ENCODE data around the gene GMPR2. TPM values are rescaled to one million over a fixed set of nuclear protein-coding genes. Genes with fewer than 3 reads are reported as not detected.

GMPR2 gene
- total and polyA plus RNA-seq, 2 of the 13 experiments (the other 11 are each of a cell fraction or from before 2014, with no cell fraction given), result 210 to 273 TPM

GRCh38 chr14:24219080-24219479, 13.6 kb upstream of the GMPR2 start (continued):
- TF ChIP-seq, protein P1, sequence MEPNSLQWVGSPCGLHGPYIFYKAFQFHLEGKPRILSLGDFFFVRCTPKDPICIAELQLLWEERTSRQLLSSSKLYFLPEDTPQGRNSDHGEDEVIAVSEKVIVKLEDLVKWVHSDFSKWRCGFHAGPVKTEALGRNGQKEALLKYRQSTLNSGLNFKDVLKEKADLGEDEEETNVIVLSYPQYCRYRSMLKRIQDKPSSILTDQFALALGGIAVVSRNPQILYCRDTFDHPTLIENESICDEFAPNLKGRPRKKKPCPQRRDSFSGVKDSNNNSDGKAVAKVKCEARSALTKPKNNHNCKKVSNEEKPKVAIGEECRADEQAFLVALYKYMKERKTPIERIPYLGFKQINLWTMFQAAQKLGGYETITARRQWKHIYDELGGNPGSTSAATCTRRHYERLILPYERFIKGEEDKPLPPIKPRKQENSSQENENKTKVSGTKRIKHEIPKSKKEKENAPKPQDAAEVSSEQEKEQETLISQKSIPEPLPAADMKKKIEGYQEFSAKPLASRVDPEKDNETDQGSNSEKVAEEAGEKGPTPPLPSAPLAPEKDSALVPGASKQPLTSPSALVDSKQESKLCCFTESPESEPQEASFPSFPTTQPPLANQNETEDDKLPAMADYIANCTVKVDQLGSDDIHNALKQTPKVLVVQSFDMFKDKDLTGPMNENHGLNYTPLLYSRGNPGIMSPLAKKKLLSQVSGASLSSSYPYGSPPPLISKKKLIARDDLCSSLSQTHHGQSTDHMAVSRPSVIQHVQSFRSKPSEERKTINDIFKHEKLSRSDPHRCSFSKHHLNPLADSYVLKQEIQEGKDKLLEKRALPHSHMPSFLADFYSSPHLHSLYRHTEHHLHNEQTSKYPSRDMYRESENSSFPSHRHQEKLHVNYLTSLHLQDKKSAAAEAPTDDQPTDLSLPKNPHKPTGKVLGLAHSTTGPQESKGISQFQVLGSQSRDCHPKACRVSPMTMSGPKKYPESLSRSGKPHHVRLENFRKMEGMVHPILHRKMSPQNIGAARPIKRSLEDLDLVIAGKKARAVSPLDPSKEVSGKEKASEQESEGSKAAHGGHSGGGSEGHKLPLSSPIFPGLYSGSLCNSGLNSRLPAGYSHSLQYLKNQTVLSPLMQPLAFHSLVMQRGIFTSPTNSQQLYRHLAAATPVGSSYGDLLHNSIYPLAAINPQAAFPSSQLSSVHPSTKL (CRISPR knock-in tag; IDR thresholded peaks at IDR 0.05), result no peak
- TF ChIP-seq FIP1L1 (IDR thresholded peaks at IDR 0.05; ENCODE audit: borderline replicate concordance, insufficient read depth, low read depth, low read length) (no peak), ZNF564 (CRISPR knock-in tag; IDR thresholded peaks at IDR 0.05) (no peak), SKI (IDR thresholded peaks at IDR 0.05; ENCODE audit: partially characterized antibody) (no peak), ZNF329 (CRISPR knock-in tag; IDR thresholded peaks at IDR 0.05; ENCODE audit: low read depth) (no peak), ZNF530 (CRISPR knock-in tag; IDR thresholded peaks at IDR 0.05; ENCODE audit: low read depth) (no peak), FOXP1 (IDR thresholded peaks at IDR 0.05) (peak; percentile 60; the same call in 1 of the 2 replicates), FOXP1 (CRISPR knock-in tag; IDR thresholded peaks at IDR 0.05) (no peak), TAF15 (IDR thresholded peaks at IDR 0.05; ENCODE audit: low read depth, low read length, poor library complexity, severe bottlenecking) (no peak), JUN (CRISPR knock-in tag; IDR thresholded peaks at IDR 0.05) (no peak), PLRG1 (conservative IDR thresholded peaks at IDR 0.05) (no peak), ZNF710 (CRISPR knock-in tag; IDR thresholded peaks at IDR 0.05; ENCODE audit: borderline replicate concordance) (no peak), ZNF451 (CRISPR knock-in tag; IDR thresholded peaks at IDR 0.05) (no peak), ZNF652 (CRISPR knock-in tag; IDR thresholded peaks at IDR 0.05; ENCODE audit: borderline replicate concordance, low read depth) (no peak), MYC (CRISPR knock-in tag; IDR thresholded peaks at IDR 0.05; ENCODE audit: borderline replicate concordance) (no peak), AKAP8 (CRISPR knock-in tag; IDR thresholded peaks at IDR 0.05) (no peak)
- TF ChIP-seq, protein P2, sequence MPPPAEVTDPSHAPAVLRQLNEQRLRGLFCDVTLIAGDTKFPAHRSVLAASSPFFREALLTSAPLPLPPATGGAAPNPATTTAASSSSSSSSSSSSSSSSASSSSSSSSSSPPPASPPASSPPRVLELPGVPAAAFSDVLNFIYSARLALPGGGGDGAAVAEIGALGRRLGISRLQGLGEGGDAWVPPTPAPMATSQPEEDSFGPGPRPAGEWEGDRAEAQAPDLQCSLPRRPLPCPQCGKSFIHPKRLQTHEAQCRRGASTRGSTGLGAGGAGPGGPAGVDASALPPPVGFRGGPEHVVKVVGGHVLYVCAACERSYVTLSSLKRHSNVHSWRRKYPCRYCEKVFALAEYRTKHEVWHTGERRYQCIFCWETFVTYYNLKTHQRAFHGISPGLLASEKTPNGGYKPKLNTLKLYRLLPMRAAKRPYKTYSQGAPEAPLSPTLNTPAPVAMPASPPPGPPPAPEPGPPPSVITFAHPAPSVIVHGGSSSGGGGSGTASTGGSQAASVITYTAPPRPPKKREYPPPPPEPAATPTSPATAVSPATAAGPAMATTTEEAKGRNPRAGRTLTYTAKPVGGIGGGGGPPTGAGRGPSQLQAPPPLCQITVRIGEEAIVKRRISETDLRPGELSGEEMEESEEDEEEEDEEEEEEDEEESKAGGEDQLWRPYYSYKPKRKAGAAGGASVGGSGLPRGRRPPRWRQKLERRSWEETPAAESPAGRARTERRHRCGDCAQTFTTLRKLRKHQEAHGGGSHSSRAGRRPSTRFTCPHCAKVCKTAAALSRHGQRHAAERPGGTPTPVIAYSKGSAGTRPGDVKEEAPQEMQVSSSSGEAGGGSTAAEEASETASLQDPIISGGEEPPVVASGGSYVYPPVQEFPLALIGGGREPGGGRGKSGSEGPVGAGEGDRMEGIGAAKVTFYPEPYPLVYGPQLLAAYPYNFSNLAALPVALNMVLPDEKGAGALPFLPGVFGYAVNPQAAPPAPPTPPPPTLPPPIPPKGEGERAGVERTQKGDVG (CRISPR knock-in tag; IDR thresholded peaks at IDR 0.05; ENCODE audit: borderline replicate concordance), result no peak
